GM19452 (cell line): ENCODE results near the gene TEX11.

ENCODE experiments used
- ATAC-seq: cut with Tn5 transposase; IDR thresholded peaks from one replicate; pipeline ENCODE4 v1.9.1; 2021; ENCODE audit not compliant: unreplicated experiment

TEX11 gene

GRCh38 chrX:70500826-70501225 is 407.7 kb downstream of the TEX11 start:
- ATAC-seq, result no peak

- ATAC-seq, result no peak
Measured at GRCh38 chrX:70498129-70498528, 410.4 kb downstream of the TEX11 start.

GRCh38 chrX:70497026-70497425 is 411.5 kb downstream of the TEX11 start:
- no peak for ATAC-seq

GRCh38 chrX:70496491-70496890 is 412.0 kb downstream of the TEX11 start:
- no peak for ATAC-seq

GRCh38 chrX:70494441-70494840 is 414.1 kb downstream of the TEX11 start:
- ATAC-seq, result no peak

GRCh38 chrX:70488856-70489255 is 419.7 kb downstream of the TEX11 start:
- no peak for ATAC-seq

GRCh38 chrX:70485466-70485865 is 423.0 kb downstream of the TEX11 start:
- ATAC-seq, result no peak

- no peak for ATAC-seq
Measured at GRCh38 chrX:70482300-70482699, 426.2 kb downstream of the TEX11 start.

- no peak for ATAC-seq
Measured at GRCh38 chrX:70481471-70482270, 426.8 kb downstream of the TEX11 start.

GRCh38 chrX:70480660-70481018 is 427.9 kb downstream of the TEX11 start:
- ATAC-seq, result no peak

- ATAC-seq, result no peak
Measured at GRCh38 chrX:70479922-70480659, 428.4 kb downstream of the TEX11 start.

GRCh38 chrX:70479247-70479921 is 429.1 kb downstream of the TEX11 start:
- no peak for ATAC-seq
